ENCODE measurements around the gene LSR.

LSR gene

DNA sequence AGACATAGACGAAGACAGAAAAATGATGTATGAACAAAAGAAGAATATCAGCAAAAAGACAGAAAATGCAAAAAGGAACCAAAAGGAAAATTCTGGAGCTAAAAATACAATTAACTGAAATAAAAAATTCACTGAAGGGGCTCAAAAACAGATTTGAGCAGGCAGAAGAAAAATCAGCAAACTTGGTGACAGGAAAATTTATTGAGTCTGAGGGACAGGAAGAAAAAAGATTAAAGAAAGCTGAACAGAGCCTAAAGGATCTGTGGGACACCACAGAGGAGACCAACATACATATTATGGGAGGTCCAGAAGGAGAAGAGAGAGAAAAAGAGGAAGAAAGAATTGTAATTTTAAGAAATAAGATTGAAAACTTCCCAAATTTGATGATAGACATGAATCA, 7.4 kb upstream of the LSR start:
- DNase-seq (ENCODE audit: low read depth in 1 of 2, low spot score in 1 of 2) = no peak

DNA sequence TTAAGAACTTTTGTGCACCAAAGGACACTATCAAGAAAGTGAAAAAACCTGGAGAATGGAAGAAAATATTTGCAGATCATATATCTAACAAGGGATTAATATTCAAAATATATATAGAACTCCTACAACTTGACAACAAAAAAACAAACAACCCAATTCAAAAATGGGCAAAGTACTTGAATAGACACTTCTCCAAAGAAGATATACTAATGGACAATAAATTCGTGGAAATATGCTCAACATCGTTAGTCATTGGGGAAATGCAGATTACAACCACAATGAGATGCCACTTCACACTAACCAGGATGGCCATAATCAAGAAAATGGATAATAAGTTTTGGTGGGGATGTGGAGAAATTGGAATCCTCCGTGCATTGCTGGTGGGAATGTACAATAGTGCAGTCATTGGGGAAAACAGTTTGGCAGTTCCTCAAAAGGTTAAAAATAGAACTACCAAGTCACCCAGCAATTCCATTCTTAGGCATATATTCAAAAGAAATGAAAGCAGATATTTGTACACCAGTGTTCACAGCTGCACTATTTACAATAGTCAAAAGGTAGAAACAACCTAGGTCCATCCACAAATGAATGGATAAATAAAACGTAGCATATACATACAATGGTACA, 2.2 kb upstream of the LSR start:
- DNase-seq (ENCODE audit: low read depth in 1 of 2, low spot score in 1 of 2) = no peak

DNA sequence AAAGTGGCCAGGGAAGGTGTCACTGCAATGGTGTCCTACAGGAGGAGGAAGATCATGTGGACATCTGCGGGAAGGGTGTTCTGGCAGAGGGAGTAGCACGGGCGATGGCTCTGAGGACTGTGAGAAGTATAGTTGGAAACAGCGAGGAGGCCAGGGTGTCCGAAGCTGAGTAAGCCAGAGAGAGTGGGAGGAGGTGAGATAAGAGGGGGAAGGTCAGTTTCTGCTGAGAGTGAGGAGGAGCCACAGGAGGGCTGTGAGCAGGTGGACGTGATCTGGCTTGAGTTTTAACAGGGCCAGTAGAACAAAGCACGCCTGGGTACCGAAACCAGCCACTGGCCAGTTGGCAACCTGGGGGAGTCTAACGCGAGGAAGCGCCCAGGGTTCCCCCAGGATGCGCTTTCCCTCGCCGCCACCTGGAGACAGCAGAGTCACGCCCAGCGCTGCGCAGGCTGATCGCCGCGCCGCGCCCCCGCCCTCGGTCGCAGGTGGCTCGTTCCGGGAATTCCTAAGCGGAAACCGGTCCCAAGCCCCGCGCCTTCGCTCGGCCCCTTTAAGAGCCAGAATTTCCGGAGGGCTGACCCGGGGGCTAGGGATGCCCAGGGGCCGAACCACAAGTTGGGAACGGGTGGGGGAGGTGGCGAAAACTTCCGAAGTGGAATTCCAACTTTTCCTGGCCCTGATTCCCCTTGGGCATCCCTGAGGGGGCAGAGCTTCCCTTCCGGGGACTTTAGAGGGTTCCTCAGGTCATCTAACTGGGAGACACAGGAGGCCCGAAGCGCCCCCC, 1.1 kb upstream of the LSR start:
- DNase-seq (ENCODE audit: low read depth in 1 of 2, low spot score in 1 of 2) = peak in 1 of 2 donors; percentile 30

DNA sequence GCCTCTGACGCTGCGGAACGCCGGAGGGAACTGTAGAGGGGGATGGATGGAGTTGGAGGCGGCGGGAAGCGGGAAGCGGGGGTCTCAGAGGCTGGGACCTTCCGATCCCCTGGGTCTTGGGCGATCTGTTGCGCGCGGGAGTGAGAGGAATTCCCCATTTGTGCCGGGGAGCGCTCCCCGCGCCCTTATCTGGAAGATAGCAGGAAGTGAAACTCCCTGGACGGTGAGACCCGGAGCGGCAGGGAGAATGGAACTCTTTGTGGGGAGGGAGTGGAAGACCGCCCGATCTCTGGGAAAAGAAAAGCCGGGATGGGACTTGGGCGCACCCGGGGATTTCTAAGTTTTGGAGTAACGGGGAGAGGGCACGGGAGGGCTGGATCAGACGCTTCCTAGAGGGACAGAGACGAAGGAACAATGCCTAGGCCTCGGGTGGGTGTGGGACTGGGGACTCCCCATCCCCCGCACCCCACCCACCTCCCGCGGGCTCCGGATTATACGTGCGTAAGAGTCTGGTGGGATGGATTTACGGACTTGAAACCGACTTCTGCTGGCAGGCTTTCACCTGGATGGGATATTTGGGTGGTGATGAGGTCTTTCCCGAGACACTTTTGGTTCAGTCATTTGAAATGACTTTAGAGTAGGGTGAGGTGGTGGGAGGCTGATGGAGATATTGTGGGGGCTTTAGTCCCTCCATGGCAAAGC, 495 bp downstream of the LSR start:
- DNase-seq (ENCODE audit: low read depth in 1 of 2, low spot score in 1 of 2) = no peak

DNA sequence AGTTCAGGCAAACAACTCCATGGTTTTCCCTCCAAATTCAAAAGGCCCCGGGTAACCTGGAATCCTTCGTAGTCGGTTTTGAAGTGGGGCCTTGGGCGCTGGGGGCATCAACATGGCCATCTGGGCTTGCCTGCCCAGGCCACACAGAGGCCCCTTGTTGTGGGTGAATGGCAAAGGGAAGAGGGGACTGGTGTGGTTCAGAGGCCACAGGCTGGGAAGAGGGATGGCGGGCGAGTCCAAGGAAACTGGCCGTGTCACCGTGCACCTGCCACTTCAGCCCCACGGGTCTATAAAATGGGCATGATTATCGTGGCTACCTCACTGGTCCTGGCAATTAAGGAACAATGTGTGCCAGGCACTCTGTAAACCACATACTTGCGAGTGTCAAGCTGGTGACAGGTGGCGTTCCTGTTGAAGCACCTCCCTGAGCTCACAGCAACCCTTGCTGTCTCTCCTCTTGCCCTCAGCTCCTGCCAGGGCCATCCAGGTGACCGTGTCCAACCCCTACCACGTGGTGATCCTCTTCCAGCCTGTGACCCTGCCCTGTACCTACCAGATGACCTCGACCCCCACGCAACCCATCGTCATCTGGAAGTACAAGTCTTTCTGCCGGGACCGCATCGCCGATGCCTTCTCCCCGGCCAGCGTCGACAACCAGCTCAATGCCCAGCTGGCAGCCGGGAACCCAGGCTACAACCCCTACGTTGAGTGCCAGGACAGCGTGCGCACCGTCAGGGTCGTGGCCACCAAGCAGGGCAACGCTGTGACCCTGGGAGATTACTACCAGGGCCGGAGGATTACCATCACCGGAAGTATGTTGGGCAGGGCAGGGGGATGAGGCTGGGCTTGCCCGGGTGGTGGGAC, 1.3 kb downstream of the LSR start:
- DNase-seq (ENCODE audit: low read depth in 1 of 2, low spot score in 1 of 2) = no peak

DNA sequence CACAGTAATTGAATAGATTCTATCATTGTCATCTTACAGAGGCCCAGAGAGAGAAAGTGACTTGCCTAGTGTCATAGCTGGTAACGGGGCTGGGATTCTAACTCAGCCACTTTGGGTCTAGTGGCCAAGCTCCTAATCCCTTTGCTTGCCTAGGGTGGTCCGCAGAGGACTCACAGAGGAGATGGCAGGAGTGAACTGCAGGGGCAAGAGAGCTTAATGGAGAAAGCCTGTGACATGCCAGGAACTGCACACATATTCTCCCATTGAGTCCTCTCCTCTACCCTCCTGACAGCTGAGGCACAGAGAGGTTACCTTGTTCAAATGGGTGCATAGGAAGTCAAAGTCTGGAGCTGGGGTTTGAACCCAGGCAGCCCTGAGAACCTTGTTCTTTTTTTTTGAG, 2.7 kb downstream of the LSR start:
- no peak for DNase-seq (ENCODE audit: low read depth in 1 of 2, low spot score in 1 of 2)

DNA sequence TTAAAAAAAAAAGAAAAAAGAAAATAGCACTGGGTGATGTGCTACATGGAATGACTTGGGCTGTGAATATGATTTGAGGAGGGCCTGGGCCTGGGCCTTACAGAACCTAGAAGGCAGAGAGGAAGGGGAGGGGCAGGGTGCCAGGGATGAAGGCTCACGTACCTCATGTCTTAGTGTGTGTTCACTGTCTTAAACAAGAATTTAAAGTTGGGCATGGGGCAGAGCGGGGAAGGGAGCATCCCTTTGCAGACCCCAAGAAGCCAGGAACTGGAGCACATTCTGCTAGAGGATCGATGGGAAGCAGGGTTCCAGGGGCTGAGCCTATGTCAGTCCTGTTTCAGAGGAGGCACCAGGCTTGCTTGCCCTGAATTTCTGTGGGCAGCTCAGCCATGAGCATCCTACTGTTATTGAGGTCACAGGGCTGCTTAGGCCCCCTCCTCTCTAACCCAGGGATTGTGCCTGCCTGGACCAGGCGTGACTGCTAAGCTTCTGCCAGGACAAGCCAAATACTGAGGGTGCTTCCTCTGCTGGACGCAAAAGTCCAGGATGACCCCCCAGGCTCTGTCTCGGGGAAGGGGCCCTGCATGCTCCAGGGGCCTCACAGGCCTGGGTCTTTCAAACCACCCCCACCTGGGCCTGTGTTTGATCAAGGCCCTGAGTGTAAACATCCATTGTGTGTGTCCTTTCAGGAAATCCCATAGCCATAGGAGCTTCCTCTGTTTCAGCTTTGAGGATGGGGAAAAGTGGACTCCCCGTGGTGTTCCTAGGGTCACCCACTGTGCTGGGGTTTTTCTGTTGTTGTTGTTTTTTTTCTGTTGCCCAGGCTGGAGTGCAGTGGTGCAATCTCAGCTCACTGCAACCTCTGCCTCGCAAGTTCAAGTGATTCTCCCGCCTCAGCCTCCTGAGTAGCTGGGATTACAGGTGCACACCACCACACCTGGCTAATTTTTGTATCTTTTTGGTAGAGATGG, 4.8 kb downstream of the LSR start:
- no peak for DNase-seq (ENCODE audit: low read depth in 1 of 2, low spot score in 1 of 2)

DNA sequence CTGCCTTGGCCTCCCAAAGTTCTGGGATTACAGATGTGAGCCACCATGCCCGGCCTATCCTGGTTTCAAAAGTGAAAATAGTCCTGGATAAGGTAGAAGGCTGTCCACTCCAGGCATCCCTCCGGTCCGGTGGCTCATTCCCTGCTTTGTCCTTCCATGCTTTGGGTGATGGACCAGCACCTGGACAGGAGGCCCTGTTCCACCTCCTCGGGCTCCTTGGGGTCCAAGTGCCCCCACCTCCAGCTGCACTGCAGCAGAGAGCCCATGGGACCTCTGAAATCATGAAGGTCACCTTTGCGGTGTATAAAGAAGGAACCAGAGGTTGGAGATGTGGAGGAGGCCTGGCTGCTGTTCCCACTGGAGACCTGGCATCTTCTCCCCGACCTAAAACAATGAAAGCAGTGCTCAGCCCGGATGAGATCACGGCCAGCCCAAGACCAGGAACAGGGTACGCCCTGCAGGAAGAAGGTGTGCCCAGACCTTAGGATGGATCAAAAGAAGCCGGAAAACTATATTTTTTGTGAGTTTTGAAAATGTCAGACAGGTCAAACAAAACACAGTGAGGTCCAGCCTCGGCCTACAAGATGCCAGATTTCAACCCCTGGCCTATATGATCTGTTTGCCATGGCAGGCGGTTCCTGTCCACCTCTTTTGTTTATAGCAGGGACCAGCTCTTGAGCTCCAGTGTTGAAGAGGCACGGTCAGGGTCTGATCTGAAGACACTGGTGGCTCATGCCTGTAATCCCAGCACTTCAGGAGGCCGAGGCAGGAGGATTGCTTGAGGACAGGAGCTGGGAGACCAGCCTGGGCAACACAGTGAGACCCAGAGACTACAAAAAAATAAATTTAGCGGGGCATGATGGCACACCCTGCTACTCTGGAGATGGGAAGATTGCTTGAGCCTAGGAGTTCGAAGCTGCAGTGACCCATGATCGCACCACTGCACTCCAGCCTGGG, 5.8 kb downstream of the LSR start:
- DNase-seq (ENCODE audit: low read depth in 1 of 2, low spot score in 1 of 2) = no peak

DNA sequence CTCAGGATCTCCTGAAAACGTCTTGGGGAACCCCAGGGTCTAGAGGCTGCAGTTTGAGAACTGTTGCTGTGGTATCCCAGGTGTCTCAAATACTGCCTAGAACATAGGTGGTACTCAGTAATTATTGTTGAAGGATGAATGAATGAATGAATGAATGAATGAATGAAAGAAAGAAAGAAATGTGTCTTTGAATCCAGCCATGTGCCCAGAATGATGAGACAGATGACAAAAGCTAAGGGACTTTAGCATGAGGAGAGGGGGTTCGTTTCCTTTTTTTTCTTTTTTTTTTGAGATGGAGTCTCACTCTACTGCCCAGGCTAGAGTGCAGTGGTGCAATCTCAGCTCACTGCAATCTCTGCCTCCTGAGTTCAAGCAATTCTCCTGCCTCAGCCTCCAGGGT, 7.8 kb downstream of the LSR start:
- no peak for DNase-seq (ENCODE audit: low read depth in 1 of 2, low spot score in 1 of 2)

DNA sequence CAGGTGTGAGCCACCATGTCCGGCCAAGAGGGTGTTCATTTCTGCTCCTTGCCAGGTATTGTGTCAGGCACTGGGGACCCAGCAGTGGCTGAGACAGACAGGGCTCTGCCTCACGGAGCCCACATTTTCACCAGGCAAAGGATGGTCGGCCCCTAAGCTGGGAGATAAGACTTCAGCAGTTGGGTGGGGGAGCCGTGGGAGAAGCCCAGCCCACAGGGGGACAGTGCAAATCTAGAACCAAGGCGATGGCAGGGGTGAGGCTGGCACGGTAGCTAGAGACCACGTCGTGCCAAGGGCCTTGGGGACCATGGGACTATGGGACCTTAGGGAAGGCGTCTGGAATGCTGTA, 8.3 kb downstream of the LSR start:
- DNase-seq (ENCODE audit: low read depth in 1 of 2, low spot score in 1 of 2) = no peak

DNA sequence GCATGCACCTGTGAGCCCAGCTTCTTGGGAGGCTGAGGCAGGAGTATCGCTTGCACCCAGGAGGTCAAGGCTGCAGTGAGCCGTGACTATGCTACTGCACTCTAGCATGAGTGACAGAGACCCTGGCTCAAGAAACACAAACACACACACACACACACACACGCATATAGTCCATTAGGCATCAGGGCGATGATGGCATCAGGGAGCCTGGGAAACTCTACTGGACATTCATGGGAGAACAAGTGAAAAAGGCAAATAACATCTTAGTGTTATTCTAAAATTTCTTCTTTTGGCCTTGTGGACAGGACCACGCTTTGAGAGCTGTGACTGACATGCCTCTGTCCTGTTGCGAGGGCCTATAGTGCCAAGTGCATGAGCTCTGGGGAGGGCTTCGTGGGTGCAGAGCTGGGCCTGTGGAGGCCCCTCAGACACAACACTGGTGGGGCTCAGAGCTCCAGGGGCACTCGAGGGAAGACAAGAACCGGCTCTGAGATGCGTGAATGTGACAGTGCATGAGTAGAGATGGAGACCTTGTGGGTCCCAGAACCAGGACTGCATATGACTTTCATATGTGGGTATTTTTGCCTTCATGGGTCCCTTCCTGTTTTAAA, 12.0 kb downstream of the LSR start:
- no peak for DNase-seq (ENCODE audit: low read depth in 1 of 2, low spot score in 1 of 2)

DNA sequence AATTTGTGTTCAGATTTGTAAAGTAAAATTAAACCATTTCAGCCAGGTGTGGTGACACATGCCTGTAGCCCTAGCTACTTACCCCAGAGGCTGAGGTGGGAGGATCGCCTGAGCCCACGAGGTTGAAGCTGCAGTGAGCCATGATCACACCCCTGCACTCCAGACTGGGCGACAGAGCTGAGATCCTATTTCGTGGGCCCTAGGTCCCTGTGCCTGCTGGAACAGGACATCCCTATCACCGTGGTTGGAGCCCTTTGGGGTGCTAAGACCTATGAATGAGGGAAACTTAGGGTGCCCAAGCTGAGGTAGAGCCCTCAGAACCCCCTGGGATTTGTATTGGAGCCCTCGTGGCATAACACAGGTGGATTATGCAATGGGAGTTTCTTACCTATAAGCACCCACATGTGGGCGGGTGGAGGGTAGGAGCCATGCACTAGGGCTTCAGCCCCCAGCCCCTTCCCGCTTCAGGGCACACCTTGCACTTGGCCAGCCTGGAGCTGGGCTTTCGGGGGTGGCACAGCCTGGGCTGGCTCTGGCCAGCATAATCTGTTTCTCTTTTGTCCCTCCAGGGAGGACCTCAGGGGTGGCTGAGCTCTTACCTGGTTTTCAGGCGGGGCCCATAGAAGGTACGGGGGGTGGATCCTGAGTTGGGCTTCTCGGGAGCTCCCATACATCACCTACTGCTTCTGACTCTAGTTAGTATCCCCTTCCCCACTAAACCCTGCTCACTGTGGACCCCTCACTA, 12.7 kb downstream of the LSR start:
- no peak for DNase-seq (ENCODE audit: low read depth in 1 of 2, low spot score in 1 of 2)

DNA sequence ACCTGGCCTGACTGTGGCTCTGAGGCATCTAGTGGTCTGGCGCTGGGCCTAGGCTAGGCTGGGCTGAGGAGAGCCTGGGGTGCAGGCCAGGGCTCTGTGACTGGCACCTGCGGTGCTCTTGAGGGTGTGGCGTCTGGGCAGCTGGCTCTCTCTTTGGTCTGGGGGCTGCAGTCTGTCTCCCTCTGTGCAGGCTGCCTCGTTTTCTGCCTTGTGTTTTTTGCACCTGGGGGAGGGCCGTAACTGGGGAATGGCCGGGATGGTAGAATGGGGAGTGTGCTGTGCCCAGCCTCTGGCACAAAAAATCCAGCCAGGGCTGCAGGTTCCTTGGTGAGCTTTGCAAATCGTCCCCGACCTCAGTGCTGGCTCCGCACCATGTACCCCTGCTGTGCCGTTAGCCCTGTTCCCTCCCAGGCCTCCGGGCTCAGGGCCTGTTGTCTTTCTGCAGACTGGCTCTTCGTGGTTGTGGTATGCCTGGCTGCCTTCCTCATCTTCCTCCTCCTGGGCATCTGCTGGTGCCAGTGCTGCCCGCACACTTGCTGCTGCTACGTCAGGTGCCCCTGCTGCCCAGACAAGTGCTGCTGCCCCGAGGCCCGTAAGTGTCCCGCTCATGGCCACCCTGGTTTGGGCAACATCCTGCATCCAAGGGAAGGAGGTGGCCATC, 13.4 kb downstream of the LSR start:
- no peak for DNase-seq (ENCODE audit: low read depth in 1 of 2, low spot score in 1 of 2)

DNA sequence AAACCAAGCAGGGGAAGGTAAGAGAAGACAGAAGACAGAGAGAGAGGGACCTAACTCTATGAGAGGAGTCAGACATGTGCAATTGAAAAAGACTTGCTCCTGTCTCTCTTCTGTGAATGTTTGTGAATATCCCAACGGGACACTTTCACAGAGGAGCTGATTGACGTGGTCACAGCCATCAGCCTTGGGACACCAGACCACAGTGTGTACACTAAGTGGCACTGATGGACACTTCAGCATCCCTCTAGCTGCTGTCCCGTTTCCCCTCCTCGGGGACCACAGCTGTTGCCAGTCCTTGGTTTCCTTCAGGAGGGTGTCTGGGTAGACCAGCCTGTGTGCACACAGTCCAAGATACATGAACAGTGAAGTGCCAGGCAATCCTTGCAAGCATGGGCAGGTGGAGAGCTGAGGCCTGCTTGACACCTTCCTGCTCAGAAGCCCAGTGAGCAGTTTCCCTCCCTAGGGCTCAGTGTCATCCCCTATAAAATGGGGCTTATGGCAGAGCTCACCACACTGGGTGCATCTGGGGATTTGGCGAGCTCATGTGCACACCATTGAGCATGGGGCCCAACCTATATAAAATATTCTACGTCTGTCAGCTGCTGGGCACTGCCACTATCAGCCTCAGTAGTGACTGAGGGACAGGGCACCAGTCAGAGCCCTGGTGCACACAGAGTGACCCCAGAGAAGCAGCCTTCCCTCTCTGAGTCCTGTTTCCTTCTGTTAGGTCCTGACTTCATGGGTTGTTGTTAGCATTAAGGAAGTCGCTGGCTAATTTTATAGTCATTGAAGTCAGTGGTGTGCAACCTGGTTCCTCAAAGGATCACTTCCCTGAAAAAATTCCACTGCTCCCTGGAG, 15.7 kb downstream of the LSR start:
- no peak for DNase-seq (ENCODE audit: low read depth in 1 of 2, low spot score in 1 of 2)

DNA sequence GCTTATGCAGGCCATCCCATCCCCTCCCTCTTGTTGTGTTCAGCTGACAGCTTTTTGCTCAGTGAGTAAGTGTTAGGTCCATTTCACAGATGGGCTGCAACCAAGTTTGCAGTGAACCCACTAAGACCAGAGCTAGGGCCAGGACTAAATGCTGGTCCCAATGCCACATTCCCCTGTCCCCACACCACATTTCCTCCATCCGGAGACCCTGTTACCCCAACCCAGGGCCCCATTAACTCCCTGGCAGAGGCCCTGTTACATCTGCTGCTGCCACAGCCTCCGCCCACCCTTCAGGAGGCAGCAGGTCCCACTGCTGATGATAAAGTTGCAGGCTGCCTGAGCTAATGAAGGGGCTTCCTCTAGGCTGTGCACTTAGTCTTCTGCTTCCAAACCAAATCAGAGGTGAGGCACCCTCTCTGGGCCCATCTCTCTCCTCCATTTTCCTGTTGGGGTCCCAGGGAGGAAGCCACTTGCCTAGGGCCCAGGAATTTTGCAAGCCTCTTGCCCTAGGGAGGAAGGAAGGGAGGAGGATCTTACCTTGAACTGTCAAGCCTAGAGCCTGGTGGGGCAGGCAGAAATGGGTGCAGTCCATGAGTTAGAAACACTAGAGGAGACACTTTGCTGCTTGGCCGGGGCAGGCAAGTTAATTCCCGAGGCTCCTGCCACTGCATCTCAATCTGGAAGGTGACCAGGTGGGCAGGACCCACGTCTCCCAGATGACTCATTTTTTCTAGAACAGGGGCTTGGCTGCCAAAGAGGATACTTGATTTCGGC, 16.5 kb downstream of the LSR start:
- DNase-seq (ENCODE audit: low read depth in 1 of 2, low spot score in 1 of 2) = no peak
